Measurements from ENCODE around the gene GALT.
A peak's percentile ranks its signal among the peaks of the same experiment; 100 is the strongest.

Gene GALT

DNA sequence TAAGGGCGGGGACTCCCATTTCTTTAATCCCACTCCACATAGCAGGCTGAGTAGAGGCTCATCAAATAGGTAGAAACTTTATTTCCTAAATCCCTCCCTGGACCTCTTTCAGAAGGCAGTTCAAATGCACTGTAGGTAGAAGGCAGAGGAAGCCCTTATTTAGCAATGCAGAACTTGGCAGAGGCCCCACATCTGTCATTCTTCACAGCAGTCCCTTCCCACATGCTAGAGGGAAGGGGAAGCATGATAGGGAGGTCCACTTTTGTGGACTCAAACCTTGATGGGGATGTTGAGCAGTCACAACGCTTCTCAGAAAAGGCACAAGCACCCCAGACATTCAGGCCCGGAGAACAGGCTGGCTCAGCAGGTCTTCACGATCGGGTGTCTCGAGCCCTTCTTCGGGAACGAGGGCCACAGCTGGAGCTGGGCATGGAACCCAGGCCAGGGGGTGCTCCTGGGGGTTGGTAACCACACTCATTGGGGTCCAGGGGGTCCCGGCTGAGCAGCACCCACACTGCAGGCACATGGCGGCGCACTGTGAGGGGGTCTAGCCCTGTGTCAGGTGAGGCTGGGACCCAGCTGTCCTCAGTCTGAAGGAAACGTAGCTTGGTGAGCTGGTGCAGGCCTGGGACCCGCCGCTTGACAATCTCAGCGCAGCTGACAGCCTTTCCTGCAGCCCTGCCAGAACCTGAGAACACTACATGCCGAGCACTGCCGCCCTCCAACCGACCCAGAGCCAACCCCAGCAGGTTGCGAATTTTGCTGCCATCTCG, 35.9 kb upstream of the GALT start:
- H3K9ac ChIP-seq = no peak overlapping the region
- H3K27ac ChIP-seq = no peak overlapping the region
- H3K36me3 ChIP-seq (ENCODE audit: control insufficient read depth, insufficient read depth, low read length) = no peaks in the 10 kb centered on the region
- H2AFZ ChIP-seq = no peak overlapping the region
- H3K4me1 ChIP-seq = no peaks in the 10 kb centered on the region
- no peaks in the 10 kb centered on the region for H3K9me3 ChIP-seq (ENCODE audit: control insufficient read depth, low read length)
- H3K27me3 ChIP-seq (ENCODE audit: control insufficient read depth, insufficient read depth, low read length) = no peaks in the 10 kb centered on the region
- H3K4me2 ChIP-seq (ENCODE audit: low read length) = peak overlapping the region; percentile 98
- TF ChIP-seq, protein P1, sequence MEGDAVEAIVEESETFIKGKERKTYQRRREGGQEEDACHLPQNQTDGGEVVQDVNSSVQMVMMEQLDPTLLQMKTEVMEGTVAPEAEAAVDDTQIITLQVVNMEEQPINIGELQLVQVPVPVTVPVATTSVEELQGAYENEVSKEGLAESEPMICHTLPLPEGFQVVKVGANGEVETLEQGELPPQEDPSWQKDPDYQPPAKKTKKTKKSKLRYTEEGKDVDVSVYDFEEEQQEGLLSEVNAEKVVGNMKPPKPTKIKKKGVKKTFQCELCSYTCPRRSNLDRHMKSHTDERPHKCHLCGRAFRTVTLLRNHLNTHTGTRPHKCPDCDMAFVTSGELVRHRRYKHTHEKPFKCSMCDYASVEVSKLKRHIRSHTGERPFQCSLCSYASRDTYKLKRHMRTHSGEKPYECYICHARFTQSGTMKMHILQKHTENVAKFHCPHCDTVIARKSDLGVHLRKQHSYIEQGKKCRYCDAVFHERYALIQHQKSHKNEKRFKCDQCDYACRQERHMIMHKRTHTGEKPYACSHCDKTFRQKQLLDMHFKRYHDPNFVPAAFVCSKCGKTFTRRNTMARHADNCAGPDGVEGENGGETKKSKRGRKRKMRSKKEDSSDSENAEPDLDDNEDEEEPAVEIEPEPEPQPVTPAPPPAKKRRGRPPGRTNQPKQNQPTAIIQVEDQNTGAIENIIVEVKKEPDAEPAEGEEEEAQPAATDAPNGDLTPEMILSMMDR (IDR thresholded peaks at IDR 0.05) = no peak
- H3K79me2 ChIP-seq = no peaks in the 10 kb centered on the region
- peak overlapping the region; percentile 97 for H3K4me3 ChIP-seq (ENCODE audit: low read depth, low read length)

- Histone ChIP-seq H3K27me3 (ENCODE audit: control insufficient read depth, insufficient read depth, low read length) (no peaks in the 10 kb centered on the region), H3K27ac (peak overlapping the region; percentile 68), H3K4me2 (ENCODE audit: low read length) (peak overlapping the region; percentile 98), H3K9ac (peak overlapping the region; percentile 42), H3K36me3 (ENCODE audit: control insufficient read depth, insufficient read depth, low read length) (no peaks in the 10 kb centered on the region), H2AFZ (peak overlapping the region; percentile 79), H3K4me1 (no peaks in the 10 kb centered on the region), H3K4me3 (ENCODE audit: low read depth, low read length) (peak overlapping the region; percentile 97), H3K9me3 (ENCODE audit: control insufficient read depth, low read length) (no peaks in the 10 kb centered on the region), H3K79me2 (no peaks in the 10 kb centered on the region)
- TF ChIP-seq, protein P1 (IDR thresholded peaks at IDR 0.05) = no peak
Measured at GRCh38 chr9:34611251-34611810, 35.1 kb upstream of the GALT start.

- Histone ChIP-seq H3K36me3 (ENCODE audit: control insufficient read depth, insufficient read depth, low read length) (no peaks in the 10 kb centered on the region), H2AFZ (peak within 1 kb of the TSS; percentile 79), H3K4me2 (ENCODE audit: low read length) (peak within 1 kb of the TSS; percentile 98), H3K9me3 (ENCODE audit: control insufficient read depth, low read length) (no peaks in the 10 kb centered on the region), H3K9ac (peak within 1 kb of the TSS; percentile 42), H3K27ac (peak within 1 kb of the TSS; percentile 68), H3K27me3 (ENCODE audit: control insufficient read depth, insufficient read depth, low read length) (no peaks in the 10 kb centered on the region), H3K4me3 (ENCODE audit: low read depth, low read length) (peak within 1 kb of the TSS; percentile 97), H3K4me1 (no peaks in the 10 kb centered on the region), H3K79me2 (no peaks in the 10 kb centered on the region)
- TF ChIP-seq, protein P1 (IDR thresholded peaks at IDR 0.05) = no peak
Measured at GRCh38 chr9:34611811-34612787, 34.4 kb upstream of the GALT start, which contains the start of gene RPP25L. TSS of gene RPP25L (minus strand) at chr9:34612097. CDS start at chr9:34611296, 801 bp downstream.

- Histone ChIP-seq H3K9ac (no peak overlapping the region), H3K27ac (peak overlapping the region; percentile 68), H3K4me3 (ENCODE audit: low read depth, low read length) (peak overlapping the region; percentile 97), H3K4me2 (ENCODE audit: low read length) (peak overlapping the region; percentile 98), H3K36me3 (ENCODE audit: control insufficient read depth, insufficient read depth, low read length) (no peaks in the 10 kb centered on the region), H3K27me3 (ENCODE audit: control insufficient read depth, insufficient read depth, low read length) (no peaks in the 10 kb centered on the region), H3K4me1 (no peaks in the 10 kb centered on the region), H2AFZ (peak overlapping the region; percentile 79), H3K79me2 (no peaks in the 10 kb centered on the region), H3K9me3 (ENCODE audit: control insufficient read depth, low read length) (no peaks in the 10 kb centered on the region)
- TF ChIP-seq, protein P1 (IDR thresholded peaks at IDR 0.05) = peak; percentile 72
Measured at GRCh38 chr9:34612788-34613390, 33.6 kb upstream of the GALT start.

All from parathyroid adenoma (tissue), 2 donors.